DOHH2 (cell line): ENCODE results near the gene CYP27B1.

Experiments used
- CTCF ChIP-seq: fragments of 200-600 bp; sonication (generic); IDR thresholded peaks from one replicate; pipeline ENCODE4 v1.5.1; 2014; ENCODE audit warnings: antibody characterized with exemption, mild to moderate bottlenecking, low read depth, low read length; ENCODE audit not compliant: poor library complexity, severe bottlenecking
- EZH2phosphoT487 ChIP-seq: fragments of 200-600 bp; sonication (generic); IDR thresholded peaks from 2 replicates; pipeline ENCODE4 v1.6.1; 2017; ENCODE audit warnings: borderline replicate concordance, mild to moderate bottlenecking, antibody characterized with exemption, low read length, moderate library complexity, mixed read lengths

- TF ChIP-seq CTCF (no peak), EZH2phosphoT487 (no peak)
These were observed 21.9 kb downstream of the CYP27B1 start, which contains the start of gene TSPAN31 for GRCh38 chr12:57744777-57745484.
